Neural cell (in vitro differentiated cells): ENCODE data around the gene SKA2. TPM values are rescaled to one million over a fixed set of nuclear protein-coding genes. Genes with fewer than 3 reads are reported as not detected.

ENCODE experiments used
- H2AFZ ChIP-seq: fragments of 200-600, 300-800 bp; sonication (generic), shearing (Covaris generic); 2 replicates; pipeline ENCODE4 v1.6.0; 2014; ENCODE audit warnings: low read depth, mild to moderate bottlenecking, antibody characterized with exemption, low read length, moderate library complexity
- H3F3A ChIP-seq: fragments of 200-600 bp; shearing (Covaris generic); 2 replicates; pipeline ENCODE4 v1.6.1; 2016; ENCODE audit warnings: mild to moderate bottlenecking, moderate library complexity, mixed read lengths, antibody characterized with exemption, low read length; ENCODE audit not compliant: insufficient read depth, poor library complexity, severe bottlenecking
- H3K27ac ChIP-seq: fragments of 200-600, 300-800 bp; sonication (generic), shearing (Covaris generic); 2 replicates; pipeline ENCODE4 v1.5.1; 2014; ENCODE audit warnings: mild to moderate bottlenecking, low read length, moderate library complexity
- H3K27me3 ChIP-seq: fragments of 300-800, 200-600 bp; sonication (generic), shearing (Covaris generic); 2 replicates; pipeline ENCODE4 v1.6.0; 2014; ENCODE audit warnings: mild to moderate bottlenecking, low read depth, low read length, moderate library complexity; ENCODE audit not compliant: insufficient read depth
- H3K36me3 ChIP-seq: fragments of 300-800, 200-600 bp; sonication (generic), shearing (Covaris generic); 2 replicates; pipeline ENCODE4 v1.5.1; 2014; ENCODE audit warnings: mild to moderate bottlenecking, antibody characterized with exemption, low read length, moderate library complexity; ENCODE audit not compliant: insufficient read depth
- H3K4me2 ChIP-seq: fragments of 300-800, 200-600 bp; sonication (generic), shearing (Covaris generic); 2 replicates; pipeline ENCODE4 v1.6.0; 2014; ENCODE audit warnings: mild to moderate bottlenecking, low read length
- H3K4me3 ChIP-seq: fragments of 300-800, 200-600 bp; sonication (generic), shearing (Covaris generic); 2 replicates; pipeline ENCODE4 v1.5.1; 2014; ENCODE audit warnings: mild to moderate bottlenecking, low read length, moderate library complexity
- H3K79me2 ChIP-seq: fragments of 200-600 bp; shearing (Covaris generic); replicated peaks from 2 replicates; pipeline ENCODE4 v1.6.0; 2014; ENCODE audit warnings: mild to moderate bottlenecking, low read length, moderate library complexity; ENCODE audit not compliant: insufficient read depth
- H3K9ac ChIP-seq: fragments of 300-800, 200-600 bp; sonication (generic), shearing (Covaris generic); 2 replicates; pipeline ENCODE4 v1.6.1; 2016; ENCODE audit warnings: mild to moderate bottlenecking, low read length, mixed read lengths
- H3K9me2 ChIP-seq: fragments of 200-600 bp; shearing (Covaris generic); 2 replicates; pipeline ENCODE4 v1.6.1; 2016; ENCODE audit warnings: mild to moderate bottlenecking, low read length, mixed read lengths; ENCODE audit not compliant: insufficient read depth
- H3K9me3 ChIP-seq: fragments of 200-600, 300-800 bp; sonication (generic), shearing (Covaris generic); 2 replicates; pipeline ENCODE4 v1.6.1; 2016; ENCODE audit warnings: mild to moderate bottlenecking, mixed run types, low read length, moderate library complexity, mixed read lengths
- H4K20me1 ChIP-seq: fragments of 200-600 bp; shearing (Covaris generic); 2 replicates; pipeline ENCODE4 v1.6.1; 2016; ENCODE audit warnings: mild to moderate bottlenecking, mixed run types; ENCODE audit not compliant: insufficient read depth
- EP300 ChIP-seq: fragments of 450-650 bp; conservative IDR thresholded peaks from 2 replicates; pipeline ENCODE4 v1.6.1; 2014; ENCODE audit warnings: antibody characterized with exemption, mild to moderate bottlenecking, moderate library complexity; ENCODE audit not compliant: poor library complexity, severe bottlenecking
- EZH2 ChIP-seq: fragments of 200-600, 300-800 bp; shearing (Covaris generic), sonication (generic); IDR thresholded peaks from 2 replicates; pipeline ENCODE4 v1.6.1; 2014; ENCODE audit warnings: antibody characterized with exemption, low read length, borderline replicate concordance, mild to moderate bottlenecking; ENCODE audit not compliant: insufficient read depth, poor library complexity, severe bottlenecking
- MXI1 ChIP-seq: fragments of 450-650 bp; conservative IDR thresholded peaks from 2 replicates; pipeline ENCODE4 v1.6.1; 2014; ENCODE audit warnings: antibody characterized with exemption, mild to moderate bottlenecking; ENCODE audit not compliant: poor library complexity, severe bottlenecking
- POLR2AphosphoS5 ChIP-seq: IDR thresholded peaks from 2 replicates; pipeline ENCODE4 v1.6.1; 2012
- RAD21 ChIP-seq: fragments of 450-650 bp; conservative IDR thresholded peaks from 2 replicates; pipeline ENCODE4 v1.6.1; 2014; ENCODE audit warnings: antibody characterized with exemption, mild to moderate bottlenecking, moderate library complexity
- SMC3 ChIP-seq: fragments of 450-650 bp; conservative IDR thresholded peaks from 2 replicates; pipeline ENCODE4 v1.6.1; 2014; ENCODE audit warnings: antibody characterized with exemption, mild to moderate bottlenecking, moderate library complexity; ENCODE audit not compliant: poor library complexity
- TAF1 ChIP-seq: IDR thresholded peaks from 2 replicates; pipeline ENCODE4 v1.6.1; 2012; ENCODE audit warnings: low read depth
- polyA plus RNA-seq: library from polyadenylated mRNA; depleted of rRNA; stranded (reverse); fragments of >200 nt; gene quantifications from 2 replicates; pipeline ENCODE4 v1.2.3, GENCODE V29; 2014
- TF ChIP-seq, protein P1 (sequence below): IDR thresholded peaks from 2 replicates; pipeline ENCODE4 v1.6.1; 2012; ENCODE audit warnings: borderline replicate concordance
- TF ChIP-seq, protein P2 (sequence below): fragments of 450-650 bp; IDR thresholded peaks from 2 replicates; pipeline ENCODE4 v1.5.1; 2014; ENCODE audit warnings: antibody characterized with exemption, mild to moderate bottlenecking, moderate library complexity; ENCODE audit not compliant: poor library complexity, severe bottlenecking

SKA2 gene
- polyA plus RNA-seq, 1 donor from 2014 or later: 336 TPM

DNA sequence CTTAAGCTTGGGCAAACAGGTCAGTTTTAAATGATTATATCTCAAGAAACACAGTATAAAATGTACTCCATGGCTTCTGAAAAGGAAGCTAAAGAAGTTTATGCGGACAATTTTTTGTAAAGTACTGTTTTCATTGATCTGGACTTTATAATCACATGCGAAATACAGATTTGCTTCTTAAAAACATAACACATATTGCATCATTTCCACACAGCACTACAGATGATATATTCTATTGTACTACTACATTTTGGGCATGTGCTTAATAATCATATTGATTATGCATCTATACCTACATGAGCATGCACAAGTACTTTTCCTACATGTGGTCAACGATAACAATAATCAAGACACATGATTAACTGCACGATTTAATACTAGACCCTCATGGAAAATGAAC lies 70.8 kb downstream of the SKA2 start:
- Histone ChIP-seq H3K9me3 (no peaks in the 10 kb centered on the region), H3K9ac (no peak overlapping the region), H3K9me2 (no peaks in the 10 kb centered on the region), H3K27me3 (no peaks in the 10 kb centered on the region), H2AFZ (no peak overlapping the region), H3K27ac (no peak overlapping the region), H3K4me2 (no peak overlapping the region), H4K20me1 (no peaks in the 10 kb centered on the region), H3K36me3 (no peaks in the 10 kb centered on the region), H3K79me2 (no peaks in the 10 kb centered on the region), H3K4me3 (no peak overlapping the region), H3F3A (no peaks in the 10 kb centered on the region)
- TF ChIP-seq EP300: no peak
- no peak for TF ChIP-seq MXI1

DNA sequence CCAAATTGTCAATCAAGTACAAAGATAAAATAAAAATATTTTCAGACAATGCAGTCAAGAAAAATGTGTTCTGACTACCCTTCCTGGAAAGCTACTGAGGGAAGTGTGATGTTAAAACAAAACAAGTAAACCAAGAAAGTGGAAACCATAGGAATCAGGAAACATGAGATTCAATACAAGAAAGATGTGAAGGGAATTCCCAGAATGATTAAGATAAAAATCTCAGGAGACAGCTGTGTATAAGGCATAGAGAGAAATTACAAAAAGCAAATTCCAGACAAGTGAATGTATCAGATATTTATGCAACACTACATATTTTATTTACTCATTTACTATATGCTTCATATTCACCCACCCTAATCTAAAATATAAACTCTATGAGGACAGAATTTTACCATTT lies 80.5 kb downstream of the SKA2 start:
- no peaks in the 10 kb centered on the region for H3K79me2 ChIP-seq
- no peak overlapping the region for H3K9ac ChIP-seq
- no peaks in the 10 kb centered on the region for H3F3A ChIP-seq
- no peak overlapping the region for H2AFZ ChIP-seq
- H3K9me2 ChIP-seq: no peaks in the 10 kb centered on the region
- no peak overlapping the region for H3K4me3 ChIP-seq
- TF ChIP-seq POLR2AphosphoS5: no peak
- no peak for TF ChIP-seq EP300
- TF ChIP-seq, protein P1, sequence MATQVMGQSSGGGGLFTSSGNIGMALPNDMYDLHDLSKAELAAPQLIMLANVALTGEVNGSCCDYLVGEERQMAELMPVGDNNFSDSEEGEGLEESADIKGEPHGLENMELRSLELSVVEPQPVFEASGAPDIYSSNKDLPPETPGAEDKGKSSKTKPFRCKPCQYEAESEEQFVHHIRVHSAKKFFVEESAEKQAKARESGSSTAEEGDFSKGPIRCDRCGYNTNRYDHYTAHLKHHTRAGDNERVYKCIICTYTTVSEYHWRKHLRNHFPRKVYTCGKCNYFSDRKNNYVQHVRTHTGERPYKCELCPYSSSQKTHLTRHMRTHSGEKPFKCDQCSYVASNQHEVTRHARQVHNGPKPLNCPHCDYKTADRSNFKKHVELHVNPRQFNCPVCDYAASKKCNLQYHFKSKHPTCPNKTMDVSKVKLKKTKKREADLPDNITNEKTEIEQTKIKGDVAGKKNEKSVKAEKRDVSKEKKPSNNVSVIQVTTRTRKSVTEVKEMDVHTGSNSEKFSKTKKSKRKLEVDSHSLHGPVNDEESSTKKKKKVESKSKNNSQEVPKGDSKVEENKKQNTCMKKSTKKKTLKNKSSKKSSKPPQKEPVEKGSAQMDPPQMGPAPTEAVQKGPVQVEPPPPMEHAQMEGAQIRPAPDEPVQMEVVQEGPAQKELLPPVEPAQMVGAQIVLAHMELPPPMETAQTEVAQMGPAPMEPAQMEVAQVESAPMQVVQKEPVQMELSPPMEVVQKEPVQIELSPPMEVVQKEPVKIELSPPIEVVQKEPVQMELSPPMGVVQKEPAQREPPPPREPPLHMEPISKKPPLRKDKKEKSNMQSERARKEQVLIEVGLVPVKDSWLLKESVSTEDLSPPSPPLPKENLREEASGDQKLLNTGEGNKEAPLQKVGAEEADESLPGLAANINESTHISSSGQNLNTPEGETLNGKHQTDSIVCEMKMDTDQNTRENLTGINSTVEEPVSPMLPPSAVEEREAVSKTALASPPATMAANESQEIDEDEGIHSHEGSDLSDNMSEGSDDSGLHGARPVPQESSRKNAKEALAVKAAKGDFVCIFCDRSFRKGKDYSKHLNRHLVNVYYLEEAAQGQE: no peak
- no peak for TF ChIP-seq MXI1
- no peak for TF ChIP-seq TAF1
- no peak for TF ChIP-seq SMC3
- TF ChIP-seq RAD21: no peak
- TF ChIP-seq, protein P2, sequence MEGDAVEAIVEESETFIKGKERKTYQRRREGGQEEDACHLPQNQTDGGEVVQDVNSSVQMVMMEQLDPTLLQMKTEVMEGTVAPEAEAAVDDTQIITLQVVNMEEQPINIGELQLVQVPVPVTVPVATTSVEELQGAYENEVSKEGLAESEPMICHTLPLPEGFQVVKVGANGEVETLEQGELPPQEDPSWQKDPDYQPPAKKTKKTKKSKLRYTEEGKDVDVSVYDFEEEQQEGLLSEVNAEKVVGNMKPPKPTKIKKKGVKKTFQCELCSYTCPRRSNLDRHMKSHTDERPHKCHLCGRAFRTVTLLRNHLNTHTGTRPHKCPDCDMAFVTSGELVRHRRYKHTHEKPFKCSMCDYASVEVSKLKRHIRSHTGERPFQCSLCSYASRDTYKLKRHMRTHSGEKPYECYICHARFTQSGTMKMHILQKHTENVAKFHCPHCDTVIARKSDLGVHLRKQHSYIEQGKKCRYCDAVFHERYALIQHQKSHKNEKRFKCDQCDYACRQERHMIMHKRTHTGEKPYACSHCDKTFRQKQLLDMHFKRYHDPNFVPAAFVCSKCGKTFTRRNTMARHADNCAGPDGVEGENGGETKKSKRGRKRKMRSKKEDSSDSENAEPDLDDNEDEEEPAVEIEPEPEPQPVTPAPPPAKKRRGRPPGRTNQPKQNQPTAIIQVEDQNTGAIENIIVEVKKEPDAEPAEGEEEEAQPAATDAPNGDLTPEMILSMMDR: no peak
- TF ChIP-seq EZH2: no peak
- no peak overlapping the region for H3K27ac ChIP-seq
- no peaks in the 10 kb centered on the region for H4K20me1 ChIP-seq
- H3K4me2 ChIP-seq: no peak overlapping the region
- H3K27me3 ChIP-seq: no peaks in the 10 kb centered on the region
- H3K36me3 ChIP-seq: peaks cover 9% of the 10 kb centered on the region
- no peaks in the 10 kb centered on the region for H3K9me3 ChIP-seq

DNA sequence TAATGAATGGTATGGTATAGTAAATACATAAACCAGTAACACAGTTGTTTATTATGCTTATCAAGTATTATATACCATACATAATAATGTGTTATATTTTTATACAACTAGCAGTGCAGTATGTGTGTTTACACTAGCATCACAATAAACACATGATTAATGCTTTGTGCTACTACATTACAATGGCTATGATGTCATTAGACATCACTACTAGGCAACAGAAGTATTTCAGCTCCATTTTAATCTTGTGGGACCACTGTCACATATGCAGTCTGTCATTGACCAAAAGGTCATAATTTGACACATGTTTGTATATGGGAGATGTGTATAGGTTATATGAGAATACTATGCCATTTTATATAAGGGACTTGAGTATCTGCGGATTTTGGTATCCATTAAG lies 81.0 kb downstream of the SKA2 start:
- H3K27me3 ChIP-seq: no peaks in the 10 kb centered on the region
- no peaks in the 10 kb centered on the region for H3F3A ChIP-seq
- peaks cover 9% of the 10 kb centered on the region for H3K36me3 ChIP-seq
- no peak overlapping the region for H3K27ac ChIP-seq
- H3K9ac ChIP-seq: no peak overlapping the region
- no peaks in the 10 kb centered on the region for H3K79me2 ChIP-seq
- no peaks in the 10 kb centered on the region for H3K9me2 ChIP-seq
- TF ChIP-seq EP300: no peak
- TF ChIP-seq TAF1: no peak
- TF ChIP-seq, protein P2: no peak
- no peak for TF ChIP-seq POLR2AphosphoS5
- no peak for TF ChIP-seq SMC3
- no peak overlapping the region for H3K4me2 ChIP-seq
- no peaks in the 10 kb centered on the region for H3K9me3 ChIP-seq
- no peaks in the 10 kb centered on the region for H4K20me1 ChIP-seq
- no peak overlapping the region for H2AFZ ChIP-seq
- H3K4me3 ChIP-seq: no peak overlapping the region
